Stimulated activated memory B cell treated with anti-CD40 and anti-IgM and Interleukin-4, amounts not matched to agents 10 μg/mL and 1 μg/mL and 100 μg/mL, for 72 hours (primary cell): ENCODE measurements around the gene COG6.
A peak's percentile ranks its signal among the peaks of the same experiment; 100 is the strongest.

Experiments used
- ATAC-seq: fragments of 150-1000 bp; cut with Tn5 transposase; 2 replicates; pipeline ENCODE4 v1.10.0; 2021
- H3K27ac Mint-ChIP-seq: one replicate; pipeline ENCODE4 v1.8.0; 2022; ENCODE audit warnings: mild to moderate bottlenecking, mixed read lengths
- H3K27me3 Mint-ChIP-seq: one replicate; pipeline ENCODE4 v1.8.0; 2022; ENCODE audit warnings: mixed read lengths
- H3K36me3 Mint-ChIP-seq: one replicate; pipeline ENCODE4 v1.8.0; 2022; ENCODE audit warnings: mixed read lengths
- H3K4me1 Mint-ChIP-seq: one replicate; pipeline ENCODE4 v1.8.0; 2022; ENCODE audit warnings: mixed read lengths
- H3K4me3 Mint-ChIP-seq: one replicate; pipeline ENCODE4 v1.8.0; 2022; ENCODE audit warnings: mild to moderate bottlenecking, moderate library complexity, mixed read lengths
- H3K9me3 Mint-ChIP-seq: one replicate; pipeline ENCODE4 v1.8.0; 2022; ENCODE audit warnings: mixed read lengths

Gene COG6

GRCh38 chr13:39663508-39663907, 8.0 kb downstream of the COG6 start:
- H3K4me3 Mint-ChIP-seq, result no peak overlapping the region
- H3K4me1 Mint-ChIP-seq, result peaks cover 3% of the 10 kb centered on the region
- no peak for ATAC-seq
- peaks cover 19% of the 10 kb centered on the region for H3K36me3 Mint-ChIP-seq
- no peaks in the 10 kb centered on the region for H3K27me3 Mint-ChIP-seq
- no peak overlapping the region for H3K27ac Mint-ChIP-seq
- no peaks in the 10 kb centered on the region for H3K9me3 Mint-ChIP-seq

- Mint-ChIP-seq H3K27ac (no peak overlapping the region), H3K9me3 (no peaks in the 10 kb centered on the region), H3K27me3 (no peaks in the 10 kb centered on the region), H3K4me3 (no peak overlapping the region), H3K36me3 (peaks cover 19% of the 10 kb centered on the region), H3K4me1 (no peaks in the 10 kb centered on the region)
- ATAC-seq, result no peak
These were observed 8.5 kb downstream of the COG6 start for GRCh38 chr13:39663958-39664357.

- Mint-ChIP-seq H3K4me1 (no peaks in the 10 kb centered on the region), H3K27me3 (no peaks in the 10 kb centered on the region), H3K36me3 (peaks cover 19% of the 10 kb centered on the region), H3K9me3 (no peaks in the 10 kb centered on the region), H3K27ac (no peak overlapping the region), H3K4me3 (no peak overlapping the region)
- ATAC-seq, result no peak
These were observed 10.3 kb downstream of the COG6 start for GRCh38 chr13:39665763-39666162.

- no peak overlapping the region for H3K4me3 Mint-ChIP-seq
- H3K36me3 Mint-ChIP-seq, result peaks cover 16% of the 10 kb centered on the region
- H3K27ac Mint-ChIP-seq, result no peak overlapping the region
- H3K9me3 Mint-ChIP-seq, result no peaks in the 10 kb centered on the region
- no peaks in the 10 kb centered on the region for H3K27me3 Mint-ChIP-seq
- no peak for ATAC-seq
- H3K4me1 Mint-ChIP-seq, result no peaks in the 10 kb centered on the region
These were observed 15.0 kb downstream of the COG6 start for GRCh38 chr13:39670445-39670844.

GRCh38 chr13:39672378-39673132, 17.1 kb downstream of the COG6 start:
- no peaks in the 10 kb centered on the region for H3K9me3 Mint-ChIP-seq
- no peak for ATAC-seq
- no peaks in the 10 kb centered on the region for H3K27me3 Mint-ChIP-seq
- no peak overlapping the region for H3K27ac Mint-ChIP-seq
- H3K4me3 Mint-ChIP-seq, result no peak overlapping the region
- peaks cover 9% of the 10 kb centered on the region for H3K36me3 Mint-ChIP-seq
- H3K4me1 Mint-ChIP-seq, result no peaks in the 10 kb centered on the region

GRCh38 chr13:39675904-39676303, 20.4 kb downstream of the COG6 start:
- Mint-ChIP-seq H3K9me3 (no peaks in the 10 kb centered on the region), H3K27me3 (no peaks in the 10 kb centered on the region), H3K36me3 (peaks cover 25% of the 10 kb centered on the region), H3K27ac (no peak overlapping the region), H3K4me3 (no peak overlapping the region), H3K4me1 (no peaks in the 10 kb centered on the region)
- no peak for ATAC-seq

GRCh38 chr13:39676315-39676876, 20.9 kb downstream of the COG6 start:
- Mint-ChIP-seq H3K4me1 (no peaks in the 10 kb centered on the region), H3K27ac (no peak overlapping the region), H3K9me3 (no peaks in the 10 kb centered on the region), H3K27me3 (no peaks in the 10 kb centered on the region), H3K36me3 (peaks cover 29% of the 10 kb centered on the region), H3K4me3 (no peak overlapping the region)
- no peak for ATAC-seq

- no peaks in the 10 kb centered on the region for H3K9me3 Mint-ChIP-seq
- H3K27ac Mint-ChIP-seq, result no peak overlapping the region
- no peaks in the 10 kb centered on the region for H3K27me3 Mint-ChIP-seq
- peaks cover 5% of the 10 kb centered on the region for H3K4me1 Mint-ChIP-seq
- H3K36me3 Mint-ChIP-seq, result peaks cover 29% of the 10 kb centered on the region
- ATAC-seq, result no peak
- H3K4me3 Mint-ChIP-seq, result no peak overlapping the region
These were observed 26.8 kb downstream of the COG6 start for GRCh38 chr13:39682310-39682709.

GRCh38 chr13:39682788-39683187, 27.3 kb downstream of the COG6 start:
- ATAC-seq, result peak; percentile 43
- Mint-ChIP-seq H3K27ac (no peak overlapping the region), H3K4me3 (no peak overlapping the region), H3K27me3 (no peaks in the 10 kb centered on the region), H3K9me3 (no peaks in the 10 kb centered on the region), H3K4me1 (peaks cover 5% of the 10 kb centered on the region), H3K36me3 (peaks cover 30% of the 10 kb centered on the region)

GRCh38 chr13:39684531-39685137, 29.2 kb downstream of the COG6 start:
- Mint-ChIP-seq H3K36me3 (peaks cover 32% of the 10 kb centered on the region), H3K4me3 (no peak overlapping the region), H3K27me3 (no peaks in the 10 kb centered on the region), H3K9me3 (no peaks in the 10 kb centered on the region), H3K27ac (no peak overlapping the region), H3K4me1 (peaks cover 17% of the 10 kb centered on the region)
- ATAC-seq, result no peak

GRCh38 chr13:39685652-39686051, 30.2 kb downstream of the COG6 start:
- Mint-ChIP-seq H3K4me3 (no peak overlapping the region), H3K9me3 (no peaks in the 10 kb centered on the region), H3K27ac (no peak overlapping the region), H3K4me1 (peaks cover 17% of the 10 kb centered on the region), H3K36me3 (peaks cover 28% of the 10 kb centered on the region), H3K27me3 (no peaks in the 10 kb centered on the region)
- ATAC-seq, result no peak

GRCh38 chr13:39688278-39688677, 32.8 kb downstream of the COG6 start:
- peaks cover 12% of the 10 kb centered on the region for H3K4me1 Mint-ChIP-seq
- H3K27me3 Mint-ChIP-seq, result no peaks in the 10 kb centered on the region
- H3K4me3 Mint-ChIP-seq, result no peak overlapping the region
- H3K9me3 Mint-ChIP-seq, result no peaks in the 10 kb centered on the region
- peak; percentile 55 for ATAC-seq
- peak overlapping the region; percentile 42 for H3K27ac Mint-ChIP-seq
- H3K36me3 Mint-ChIP-seq, result peaks cover 23% of the 10 kb centered on the region

GRCh38 chr13:39688699-39689405, 33.4 kb downstream of the COG6 start:
- no peaks in the 10 kb centered on the region for H3K9me3 Mint-ChIP-seq
- H3K36me3 Mint-ChIP-seq, result peaks cover 23% of the 10 kb centered on the region
- no peak overlapping the region for H3K4me3 Mint-ChIP-seq
- peak; percentile 67 for ATAC-seq
- peaks cover 12% of the 10 kb centered on the region for H3K4me1 Mint-ChIP-seq
- no peaks in the 10 kb centered on the region for H3K27me3 Mint-ChIP-seq
- H3K27ac Mint-ChIP-seq, result peak overlapping the region; percentile 42

- H3K36me3 Mint-ChIP-seq, result peaks cover 20% of the 10 kb centered on the region
- H3K27ac Mint-ChIP-seq, result no peak overlapping the region
- peaks cover 12% of the 10 kb centered on the region for H3K4me1 Mint-ChIP-seq
- no peaks in the 10 kb centered on the region for H3K27me3 Mint-ChIP-seq
- H3K9me3 Mint-ChIP-seq, result no peaks in the 10 kb centered on the region
- no peak for ATAC-seq
- H3K4me3 Mint-ChIP-seq, result no peak overlapping the region
These were observed 37.4 kb downstream of the COG6 start for GRCh38 chr13:39692660-39693438.

GRCh38 chr13:39699274-39699673, 43.8 kb downstream of the COG6 start:
- peaks cover 9% of the 10 kb centered on the region for H3K36me3 Mint-ChIP-seq
- H3K4me3 Mint-ChIP-seq, result no peak overlapping the region
- no peaks in the 10 kb centered on the region for H3K9me3 Mint-ChIP-seq
- H3K27me3 Mint-ChIP-seq, result no peaks in the 10 kb centered on the region
- no peak for ATAC-seq
- H3K27ac Mint-ChIP-seq, result no peak overlapping the region
- peaks cover 2% of the 10 kb centered on the region for H3K4me1 Mint-ChIP-seq
